Measurements from ENCODE around the gene AFF3. TPM values are rescaled to one million over a fixed set of nuclear protein-coding genes. Genes with fewer than 3 reads are reported as not detected.
A peak's percentile ranks its signal among the peaks of the same experiment; 100 is the strongest.

Gene AFF3
- total RNA-seq, 3 donors from 2014 or later (not counting 1 experiment from before 2014, with no cell fraction given): 4.6 to 9.6 (median 5.6) TPM

DNA sequence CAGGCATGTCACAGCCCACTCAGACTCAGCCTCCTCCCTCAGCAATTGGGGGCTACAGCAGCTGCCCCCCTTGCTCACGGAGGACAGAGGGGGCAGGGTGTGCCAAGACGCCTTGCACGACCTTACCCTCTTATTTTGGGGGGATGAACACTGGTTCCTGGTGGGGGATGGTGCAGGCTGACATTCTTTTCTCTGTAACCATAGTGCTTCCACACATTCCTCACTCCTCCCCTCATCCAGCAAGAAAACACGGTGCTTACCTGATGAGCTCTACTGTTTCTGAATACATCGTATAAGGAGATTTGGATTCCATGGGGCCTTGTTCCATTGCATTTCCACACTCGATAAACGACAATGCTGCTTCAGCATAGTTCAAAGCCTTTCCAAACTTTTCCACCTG is 577.2 kb downstream of the AFF3 start:
- no peak overlapping the region for H3K27ac Mint-ChIP-seq
- H3K9me3 Mint-ChIP-seq: no peaks in the 10 kb centered on the region
- DNase-seq (no peak), ATAC-seq (no peak)
- H3K4me1 Mint-ChIP-seq: no peaks in the 10 kb centered on the region
- TF ChIP-seq, protein P1, sequence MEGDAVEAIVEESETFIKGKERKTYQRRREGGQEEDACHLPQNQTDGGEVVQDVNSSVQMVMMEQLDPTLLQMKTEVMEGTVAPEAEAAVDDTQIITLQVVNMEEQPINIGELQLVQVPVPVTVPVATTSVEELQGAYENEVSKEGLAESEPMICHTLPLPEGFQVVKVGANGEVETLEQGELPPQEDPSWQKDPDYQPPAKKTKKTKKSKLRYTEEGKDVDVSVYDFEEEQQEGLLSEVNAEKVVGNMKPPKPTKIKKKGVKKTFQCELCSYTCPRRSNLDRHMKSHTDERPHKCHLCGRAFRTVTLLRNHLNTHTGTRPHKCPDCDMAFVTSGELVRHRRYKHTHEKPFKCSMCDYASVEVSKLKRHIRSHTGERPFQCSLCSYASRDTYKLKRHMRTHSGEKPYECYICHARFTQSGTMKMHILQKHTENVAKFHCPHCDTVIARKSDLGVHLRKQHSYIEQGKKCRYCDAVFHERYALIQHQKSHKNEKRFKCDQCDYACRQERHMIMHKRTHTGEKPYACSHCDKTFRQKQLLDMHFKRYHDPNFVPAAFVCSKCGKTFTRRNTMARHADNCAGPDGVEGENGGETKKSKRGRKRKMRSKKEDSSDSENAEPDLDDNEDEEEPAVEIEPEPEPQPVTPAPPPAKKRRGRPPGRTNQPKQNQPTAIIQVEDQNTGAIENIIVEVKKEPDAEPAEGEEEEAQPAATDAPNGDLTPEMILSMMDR (IDR thresholded peaks at IDR 0.05): no peak
- intact Hi-C loops (cut with micrococcal nuclease): no loop called here
- Histone ChIP-seq H3K4me1 (ENCODE audit: control insufficient read depth, insufficient read depth, low read length) (no peaks in the 10 kb centered on the region), H3K9me3 (ENCODE audit: control insufficient read depth, insufficient read depth, low read length) (no peaks in the 10 kb centered on the region), H3K27ac (ENCODE audit: low read length) (no peak overlapping the region), H3K36me3 (ENCODE audit: control insufficient read depth, insufficient read depth, low read length) (peaks cover 3% of the 10 kb centered on the region), H3K27me3 (ENCODE audit: control insufficient read depth, insufficient read depth, low read length) (no peaks in the 10 kb centered on the region), H3K4me3 (ENCODE audit: low read length) (no peak overlapping the region)
- H3K36me3 Mint-ChIP-seq: no peaks in the 10 kb centered on the region
- WGBS (ENCODE audit: insufficient coverage): 99% methylated on average over 4 of the region's 7 CpGs
- no peaks in the 10 kb centered on the region for H3K27me3 Mint-ChIP-seq (ENCODE audit: low read depth in 2 of 2)
- no peak overlapping the region for H3K4me3 Mint-ChIP-seq

DNA sequence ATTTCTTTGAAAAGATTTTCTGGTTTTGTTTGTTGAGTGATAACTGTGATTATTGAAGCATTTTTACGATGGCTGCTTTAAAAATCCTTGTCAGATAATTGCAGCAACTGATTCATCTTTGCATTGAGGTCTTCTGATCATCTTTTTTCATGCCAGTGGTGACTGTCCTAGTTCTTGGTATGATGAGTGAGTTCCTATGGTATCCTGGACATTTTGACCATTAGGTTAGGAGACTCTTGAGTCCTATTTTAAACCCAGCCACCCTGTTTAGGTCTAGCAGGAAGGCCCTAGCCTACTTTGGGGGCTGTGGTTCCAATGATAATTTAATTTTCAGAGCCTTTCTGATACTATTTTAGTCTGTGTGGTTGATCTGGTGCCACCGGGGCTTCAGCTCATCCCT is 579.9 kb downstream of the AFF3 start:
- Mint-ChIP-seq H3K27me3 (ENCODE audit: low read depth in 2 of 2) (no peaks in the 10 kb centered on the region), H3K36me3 (no peaks in the 10 kb centered on the region), H3K4me1 (peaks cover 4 to 6% of the 10 kb centered on the region in 2 donors), H3K4me3 (no peak overlapping the region), H3K27ac (no peak overlapping the region), H3K9me3 (no peaks in the 10 kb centered on the region)
- no peaks in the 10 kb centered on the region for H3K27me3 ChIP-seq (ENCODE audit: control insufficient read depth, insufficient read depth, low read length)
- peaks cover 1% of the 10 kb centered on the region for H3K36me3 ChIP-seq (ENCODE audit: control insufficient read depth, insufficient read depth, low read length)
- H3K9me3 ChIP-seq (ENCODE audit: control insufficient read depth, insufficient read depth, low read length): no peaks in the 10 kb centered on the region
- H3K4me3 ChIP-seq (ENCODE audit: low read length): no peak overlapping the region
- intact Hi-C loops (cut with micrococcal nuclease): no loop called here
- H3K27ac ChIP-seq (ENCODE audit: low read length): no peak overlapping the region
- H3K4me1 ChIP-seq (ENCODE audit: control insufficient read depth, insufficient read depth, low read length): no peaks in the 10 kb centered on the region
- ATAC-seq (no peak), DNase-seq (no peak)
- WGBS (ENCODE audit: insufficient coverage): 92% methylated on average over 2 of the region's 2 CpGs
- TF ChIP-seq, protein P1 (IDR thresholded peaks at IDR 0.05): no peak

DNA sequence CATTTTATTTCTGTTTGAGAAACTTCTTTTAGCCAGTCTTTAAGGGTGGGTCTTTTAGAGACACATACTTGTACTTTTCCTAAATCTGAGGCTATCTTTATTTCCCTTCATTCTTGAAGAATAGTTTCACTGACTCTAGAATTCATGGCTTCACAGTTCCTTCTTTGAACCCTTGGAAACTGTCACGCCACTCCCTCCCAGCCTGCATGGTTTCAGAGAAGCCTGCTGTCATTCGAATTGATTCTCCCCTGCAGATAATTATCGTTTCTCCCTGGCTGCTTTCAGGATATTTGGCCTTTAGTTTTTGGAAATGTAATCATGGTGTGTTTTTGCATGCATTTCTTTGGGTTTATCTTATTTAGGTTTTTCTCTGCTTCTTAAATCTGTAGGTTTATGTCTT is 580.6 kb downstream of the AFF3 start:
- intact Hi-C loops (cut with micrococcal nuclease): no loop called here
- DNase-seq: no peak
- Histone ChIP-seq H3K9me3 (ENCODE audit: control insufficient read depth, insufficient read depth, low read length) (no peaks in the 10 kb centered on the region), H3K27ac (ENCODE audit: low read length) (no peak overlapping the region), H3K36me3 (ENCODE audit: control insufficient read depth, insufficient read depth, low read length) (no peaks in the 10 kb centered on the region), H3K4me1 (ENCODE audit: control insufficient read depth, insufficient read depth, low read length) (no peaks in the 10 kb centered on the region), H3K4me3 (ENCODE audit: low read length) (no peak overlapping the region), H3K27me3 (ENCODE audit: control insufficient read depth, insufficient read depth, low read length) (no peaks in the 10 kb centered on the region)
- peaks cover 4 to 6% of the 10 kb centered on the region in 2 donors for H3K4me1 Mint-ChIP-seq
- TF ChIP-seq, protein P1 (IDR thresholded peaks at IDR 0.05): no peak
- H3K4me3 Mint-ChIP-seq: no peak overlapping the region
- no peaks in the 10 kb centered on the region for H3K27me3 Mint-ChIP-seq (ENCODE audit: low read depth in 2 of 2)
- H3K9me3 Mint-ChIP-seq: no peaks in the 10 kb centered on the region
- WGBS (ENCODE audit: insufficient coverage): 91% methylated on average over 3 of the region's 3 CpGs
- no peaks in the 10 kb centered on the region for H3K36me3 Mint-ChIP-seq
- no peak for ATAC-seq
- no peak overlapping the region for H3K27ac Mint-ChIP-seq

DNA sequence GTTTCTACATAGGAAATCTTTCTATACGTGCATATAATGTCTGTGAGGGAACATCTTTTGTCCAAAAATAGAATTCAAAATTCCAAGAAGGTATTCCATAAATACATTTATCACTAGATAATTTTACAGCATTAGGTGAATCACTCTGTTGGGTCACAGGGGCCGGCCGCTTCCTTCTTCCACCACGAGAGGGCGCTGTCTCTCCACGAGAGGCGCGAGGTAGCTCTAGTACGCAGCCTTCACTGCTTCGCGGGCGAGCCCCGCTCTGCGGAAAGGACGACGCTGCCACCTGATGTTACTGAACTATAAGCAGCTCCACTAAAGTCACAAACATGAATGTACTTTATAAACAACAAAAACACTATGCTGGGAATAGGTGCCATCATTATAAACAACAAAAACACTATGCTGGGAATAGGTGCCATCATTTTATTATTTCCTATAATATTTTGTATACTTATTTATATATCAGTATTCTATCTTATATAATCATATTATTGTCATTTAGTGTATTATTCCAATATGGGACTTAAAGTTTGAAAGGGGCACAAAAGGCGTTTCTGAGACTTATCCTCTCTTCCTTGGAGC is 583.2 kb downstream of the AFF3 start:
- peak; percentile 74 to 86 for DNase-seq
- Histone ChIP-seq H3K27me3 (ENCODE audit: control insufficient read depth, insufficient read depth, low read length) (no peaks in the 10 kb centered on the region), H3K27ac (ENCODE audit: low read length) (no peak overlapping the region), H3K9me3 (ENCODE audit: control insufficient read depth, insufficient read depth, low read length) (no peaks in the 10 kb centered on the region), H3K36me3 (ENCODE audit: control insufficient read depth, insufficient read depth, low read length) (no peaks in the 10 kb centered on the region), H3K4me3 (ENCODE audit: low read length) (no peak overlapping the region), H3K4me1 (ENCODE audit: control insufficient read depth, insufficient read depth, low read length) (no peaks in the 10 kb centered on the region)
- TF ChIP-seq, protein P1 (IDR thresholded peaks at IDR 0.05): peak; percentile 98
- Mint-ChIP-seq H3K4me3 (no peak overlapping the region), H3K4me1 (peaks cover 4 to 6% of the 10 kb centered on the region in 2 donors), H3K9me3 (no peaks in the 10 kb centered on the region), H3K27ac (no peak overlapping the region), H3K36me3 (no peaks in the 10 kb centered on the region), H3K27me3 (ENCODE audit: low read depth in 2 of 2) (peaks cover 2 to 6% of the 10 kb centered on the region in 2 donors)
- intact Hi-C loops (cut with micrococcal nuclease): loop anchor here (1.0 kb wide), 1 partner anchor 684 kb away; no protein-coding TSS in a partner anchor
- peak; percentile 96 to 100 (median 97) for ATAC-seq
- 1% methylated on average over 15 of the region's 17 CpGs for WGBS (ENCODE audit: insufficient coverage)

All from natural killer cell (primary cell).